MM.1S (cell line): ENCODE measurements around the gene MVB12B.

Experiments used
- DNase-seq: peaks from one replicate; pipeline ENCODE4 v3.0.0-alpha.2; 2015
- H2AFZ ChIP-seq: fragments of 300-600 bp; sonication (generic); 2 replicates; pipeline ENCODE4 v1.6.0; 2016; ENCODE audit warnings: antibody characterized with exemption, low read length
- H3F3A ChIP-seq: fragments of 300-600 bp; sonication (generic); 2 replicates; pipeline ENCODE4 v1.6.1; 2016; ENCODE audit warnings: mild to moderate bottlenecking, antibody characterized with exemption, low read length, moderate library complexity, mixed read lengths; ENCODE audit not compliant: insufficient read depth
- H3K27ac ChIP-seq: fragments of 300-600 bp; sonication (generic); 2 replicates; pipeline ENCODE4 v1.5.1; 2016; ENCODE audit warnings: mild to moderate bottlenecking, low read length
- H3K27me3 ChIP-seq: fragments of 300-600 bp; sonication (generic); replicated peaks from 2 replicates; pipeline ENCODE4 v1.6.0; 2016; ENCODE audit warnings: low read length; ENCODE audit not compliant: insufficient read depth
- H3K36me3 ChIP-seq: fragments of 300-600 bp; sonication (generic); replicated peaks from 2 replicates; pipeline ENCODE4 v1.6.1; 2016; ENCODE audit warnings: mild to moderate bottlenecking, low read length, mixed read lengths; ENCODE audit not compliant: insufficient read depth
- H3K4me1 ChIP-seq: fragments of 300-600 bp; sonication (generic); 2 replicates; pipeline ENCODE4 v1.6.1; 2016; ENCODE audit warnings: low read length, mixed read lengths
- H3K4me2 ChIP-seq: fragments of 300-600 bp; sonication (generic); 2 replicates; pipeline ENCODE4 v1.6.0; 2016; ENCODE audit warnings: low read depth, low read length
- H3K4me3 ChIP-seq: fragments of 300-600 bp; sonication (generic); 2 replicates; pipeline ENCODE4 v1.5.1; 2016; ENCODE audit warnings: low read length, mixed read lengths
- H3K79me2 ChIP-seq: fragments of 300-600 bp; sonication (generic); 2 replicates; pipeline ENCODE4 v1.6.1; 2016; ENCODE audit warnings: mixed run types, low read length, mixed read lengths
- H3K9ac ChIP-seq: fragments of 300-600 bp; sonication (generic); 2 replicates; pipeline ENCODE4 v1.6.1; 2016; ENCODE audit warnings: low read length, mixed read lengths
- H3K9me2 ChIP-seq: fragments of 300-600 bp; sonication (generic); replicated peaks from 2 replicates; pipeline ENCODE4 v1.6.1; 2016; ENCODE audit warnings: mild to moderate bottlenecking, low read length, mixed read lengths; ENCODE audit not compliant: insufficient read depth
- H3K9me3 ChIP-seq: fragments of 300-600 bp; sonication (generic); replicated peaks from 2 replicates; pipeline ENCODE4 v1.6.1; 2016; ENCODE audit warnings: mild to moderate bottlenecking, low read length, mixed read lengths; ENCODE audit not compliant: insufficient read depth
- H4K20me1 ChIP-seq: fragments of 300-600 bp; sonication (generic); 2 replicates; pipeline ENCODE4 v1.6.1; 2016; ENCODE audit warnings: mild to moderate bottlenecking, low read length, moderate library complexity, mixed read lengths; ENCODE audit not compliant: insufficient read depth
- EZH2 ChIP-seq: fragments of 300-600 bp; sonication (generic); optimal IDR thresholded peaks from 2 replicates; pipeline ENCODE3; 2017; ENCODE audit warnings: low read depth, mild to moderate bottlenecking, antibody characterized with exemption, low read length, mixed read lengths
- EZH2phosphoT487 ChIP-seq: fragments of 300-600 bp; sonication (generic); IDR thresholded peaks from 2 replicates; pipeline ENCODE4 v1.6.1; 2018; ENCODE audit warnings: antibody characterized with exemption, low read length
- TF ChIP-seq, protein P1 (sequence below): fragments of 300-600 bp; sonication (generic); IDR thresholded peaks from 2 replicates; pipeline ENCODE4 v1.5.1; 2016; ENCODE audit warnings: antibody characterized with exemption, low read length, mixed read lengths

Gene MVB12B

GRCh38 chr9:126459965-126460843 is 133.6 kb downstream of the MVB12B start:
- Histone ChIP-seq H3K4me1 (no peaks in the 10 kb centered on the region), H3K9me2 (no peaks in the 10 kb centered on the region), H2AFZ (no peak overlapping the region), H3K4me2 (no peak overlapping the region), H3K9me3 (no peaks in the 10 kb centered on the region), H3K9ac (no peak overlapping the region), H3F3A (no peaks in the 10 kb centered on the region), H3K79me2 (no peaks in the 10 kb centered on the region), H3K36me3 (no peaks in the 10 kb centered on the region), H3K27ac (no peak overlapping the region), H3K27me3 (peaks cover 19% of the 10 kb centered on the region; the same call in 1 of the 2 replicates), H3K4me3 (no peak overlapping the region), H4K20me1 (no peaks in the 10 kb centered on the region)
- TF ChIP-seq, protein P1, sequence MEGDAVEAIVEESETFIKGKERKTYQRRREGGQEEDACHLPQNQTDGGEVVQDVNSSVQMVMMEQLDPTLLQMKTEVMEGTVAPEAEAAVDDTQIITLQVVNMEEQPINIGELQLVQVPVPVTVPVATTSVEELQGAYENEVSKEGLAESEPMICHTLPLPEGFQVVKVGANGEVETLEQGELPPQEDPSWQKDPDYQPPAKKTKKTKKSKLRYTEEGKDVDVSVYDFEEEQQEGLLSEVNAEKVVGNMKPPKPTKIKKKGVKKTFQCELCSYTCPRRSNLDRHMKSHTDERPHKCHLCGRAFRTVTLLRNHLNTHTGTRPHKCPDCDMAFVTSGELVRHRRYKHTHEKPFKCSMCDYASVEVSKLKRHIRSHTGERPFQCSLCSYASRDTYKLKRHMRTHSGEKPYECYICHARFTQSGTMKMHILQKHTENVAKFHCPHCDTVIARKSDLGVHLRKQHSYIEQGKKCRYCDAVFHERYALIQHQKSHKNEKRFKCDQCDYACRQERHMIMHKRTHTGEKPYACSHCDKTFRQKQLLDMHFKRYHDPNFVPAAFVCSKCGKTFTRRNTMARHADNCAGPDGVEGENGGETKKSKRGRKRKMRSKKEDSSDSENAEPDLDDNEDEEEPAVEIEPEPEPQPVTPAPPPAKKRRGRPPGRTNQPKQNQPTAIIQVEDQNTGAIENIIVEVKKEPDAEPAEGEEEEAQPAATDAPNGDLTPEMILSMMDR, result no peak
- DNase-seq, result no peak

GRCh38 chr9:126461029-126461428 is 134.4 kb downstream of the MVB12B start:
- no peaks in the 10 kb centered on the region for H3F3A ChIP-seq
- no peak for TF ChIP-seq EZH2phosphoT487

DNA sequence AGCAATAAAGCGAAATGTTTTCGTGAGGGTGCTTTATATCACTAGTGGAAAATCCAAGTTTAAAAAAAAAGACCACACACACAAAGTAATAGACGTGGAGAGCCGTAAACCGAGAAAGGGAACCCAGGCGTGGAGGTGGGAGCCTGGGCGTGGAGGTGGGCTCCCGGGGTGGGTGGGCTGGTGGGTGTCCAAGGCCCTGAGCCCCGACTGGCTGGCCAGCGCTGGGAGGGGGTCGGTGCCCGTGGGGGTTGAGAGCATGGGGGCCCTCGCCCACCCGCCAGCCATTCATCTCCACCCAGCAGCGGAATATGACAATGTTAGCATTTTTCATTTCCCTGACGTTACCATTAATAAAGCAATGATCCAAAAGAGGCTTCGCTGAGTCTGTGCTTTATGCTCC is 135.0 kb downstream of the MVB12B start:
- Histone ChIP-seq H3K27me3 (peaks cover 31% of the 10 kb centered on the region; the same call in 1 of the 2 replicates), H2AFZ (no peak overlapping the region), H3K4me1 (no peaks in the 10 kb centered on the region), H3K36me3 (no peaks in the 10 kb centered on the region), H3K4me3 (no peak overlapping the region), H4K20me1 (no peaks in the 10 kb centered on the region), H3K27ac (no peak overlapping the region), H3F3A (no peaks in the 10 kb centered on the region), H3K9ac (no peak overlapping the region), H3K79me2 (no peaks in the 10 kb centered on the region), H3K9me2 (no peaks in the 10 kb centered on the region), H3K9me3 (no peaks in the 10 kb centered on the region), H3K4me2 (no peak overlapping the region)
- DNase-seq, result no peak
- TF ChIP-seq, protein P1, result no peak

More at GRCh38 chr9:126461029-126461428, 134.4 kb downstream of the MVB12B start:
- Histone ChIP-seq H3K4me3 (no peak overlapping the region), H3K4me1 (no peaks in the 10 kb centered on the region), H2AFZ (no peak overlapping the region), H3K9ac (no peak overlapping the region), H3K27me3 (peaks cover 27% of the 10 kb centered on the region; the same call in 1 of the 2 replicates), H3K27ac (no peak overlapping the region), H3K9me2 (no peaks in the 10 kb centered on the region), H3K36me3 (no peaks in the 10 kb centered on the region), H3K9me3 (no peaks in the 10 kb centered on the region), H3K79me2 (no peaks in the 10 kb centered on the region), H4K20me1 (no peaks in the 10 kb centered on the region), H3K4me2 (no peak overlapping the region)
- DNase-seq, result no peak

DNA sequence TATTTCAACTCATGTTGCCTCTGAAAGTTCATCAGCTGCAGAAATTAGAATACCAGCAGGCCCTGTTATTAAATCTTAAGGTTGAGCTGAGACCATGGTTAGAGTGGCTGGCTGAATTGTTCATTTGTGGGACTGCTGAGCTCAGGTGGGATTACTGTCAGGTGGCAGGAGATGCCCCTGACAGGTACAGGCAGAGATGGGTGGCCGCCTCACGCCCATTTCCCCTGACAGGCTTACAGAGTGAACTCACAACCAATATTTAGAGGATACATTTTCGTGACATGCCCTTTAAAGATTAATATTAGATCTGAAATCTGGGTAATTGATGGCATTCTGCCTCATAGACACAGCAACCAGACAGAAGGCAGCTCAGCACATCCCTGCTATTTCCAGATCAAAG is 136.0 kb downstream of the MVB12B start:
- H4K20me1 ChIP-seq, result no peaks in the 10 kb centered on the region
- H3K9ac ChIP-seq, result no peak overlapping the region
- no peak overlapping the region for H2AFZ ChIP-seq
- DNase-seq, result no peak
- H3K27me3 ChIP-seq, result peaks cover 34% of the 10 kb centered on the region; the same call in 1 of the 2 replicates
- H3K4me1 ChIP-seq, result no peaks in the 10 kb centered on the region
- H3K27ac ChIP-seq, result no peak overlapping the region
- H3K4me2 ChIP-seq, result no peak overlapping the region
- no peaks in the 10 kb centered on the region for H3K36me3 ChIP-seq
- H3F3A ChIP-seq, result no peaks in the 10 kb centered on the region
- H3K9me2 ChIP-seq, result no peaks in the 10 kb centered on the region
- H3K9me3 ChIP-seq, result no peaks in the 10 kb centered on the region
- H3K79me2 ChIP-seq, result no peaks in the 10 kb centered on the region
- H3K4me3 ChIP-seq, result no peak overlapping the region
- no peak for TF ChIP-seq EZH2
- TF ChIP-seq EZH2phosphoT487, result no peak
- TF ChIP-seq, protein P1, result no peak
